IPS DF 6.9 (cell line): ENCODE data around the gene ASAP2.

Experiments used
- DNase-seq: peaks from one replicate; pipeline ENCODE4 v3.0.0-alpha.2; 2013; ENCODE audit warnings: low read depth, low spot score
- H3K27ac ChIP-seq: one replicate; pipeline ENCODE4 v1.5.1; 2013; ENCODE audit warnings: low read length, control low read depth
- H3K27me3 ChIP-seq: 2 replicates; pipeline ENCODE4 v1.6.1; 2013; ENCODE audit warnings: mild to moderate bottlenecking, low read length; ENCODE audit not compliant: control insufficient read depth, insufficient read depth
- H3K36me3 ChIP-seq: 2 replicates; pipeline ENCODE4 v1.6.1; 2013; ENCODE audit warnings: low read length; ENCODE audit not compliant: control insufficient read depth, insufficient read depth
- H3K4me1 ChIP-seq: 2 replicates; pipeline ENCODE4 v1.6.1; 2013; ENCODE audit warnings: low read length; ENCODE audit not compliant: control insufficient read depth, insufficient read depth
- H3K4me3 ChIP-seq: 2 replicates; pipeline ENCODE4 v1.5.1; 2013; ENCODE audit warnings: mild to moderate bottlenecking, low read length
- H3K9me3 ChIP-seq: 2 replicates; pipeline ENCODE4 v1.6.1; 2013; ENCODE audit warnings: low read length, inconsistent platforms; ENCODE audit not compliant: control insufficient read depth, insufficient read depth
- WGBS: extraction: QIAGEN DNeasy Blood & Tissue Kit; methylation state at CpG from one replicate; pipeline ENCODE4 v1.1.7; 2013; ENCODE audit warnings: mixed read lengths, missing lambda C conversion rate; ENCODE audit not compliant: insufficient read length, insufficient coverage; 5-methylcytosine and 5-hydroxymethylcytosine counted together

Gene ASAP2

GRCh38 chr2:9167718-9168657 lies 38.6 kb upstream of the ASAP2 start:
- H3K4me1 ChIP-seq, result no peaks in the 10 kb centered on the region
- no peaks in the 10 kb centered on the region for H3K27me3 ChIP-seq
- no peaks in the 10 kb centered on the region for H3K9me3 ChIP-seq
- no CpG with 5 or more reads among the region's 13 CpGs for WGBS
- no peaks in the 10 kb centered on the region for H3K36me3 ChIP-seq
- DNase-seq, result no peak
- H3K4me3 ChIP-seq, result no peak overlapping the region
- H3K27ac ChIP-seq, result no peak overlapping the region

- H3K4me1 ChIP-seq, result no peaks in the 10 kb centered on the region
Measured at GRCh38 chr2:9168821-9169221, 37.8 kb upstream of the ASAP2 start.

GRCh38 chr2:9169349-9170107 lies 37.1 kb upstream of the ASAP2 start:
- no peak overlapping the region for H3K4me3 ChIP-seq
- DNase-seq, result no peak
- no peaks in the 10 kb centered on the region for H3K27me3 ChIP-seq
- H3K27ac ChIP-seq, result no peak overlapping the region
- WGBS, result no CpG with 5 or more reads among the region's 9 CpGs
- H3K9me3 ChIP-seq, result no peaks in the 10 kb centered on the region
- no peaks in the 10 kb centered on the region for H3K36me3 ChIP-seq
- no peaks in the 10 kb centered on the region for H3K4me1 ChIP-seq

More at GRCh38 chr2:9168821-9169221, 37.8 kb upstream of the ASAP2 start:
- Histone ChIP-seq H3K27ac (no peak overlapping the region), H3K4me3 (no peak overlapping the region), H3K36me3 (no peaks in the 10 kb centered on the region), H3K27me3 (no peaks in the 10 kb centered on the region), H3K9me3 (no peaks in the 10 kb centered on the region)
- no CpG with 5 or more reads among the region's 4 CpGs for WGBS
- DNase-seq, result no peak

- H3K27ac ChIP-seq, result no peak overlapping the region
- no peaks in the 10 kb centered on the region for H3K36me3 ChIP-seq
- H3K9me3 ChIP-seq, result no peaks in the 10 kb centered on the region
- DNase-seq, result no peak
- H3K4me1 ChIP-seq, result no peaks in the 10 kb centered on the region
- H3K27me3 ChIP-seq, result no peaks in the 10 kb centered on the region
- H3K4me3 ChIP-seq, result no peak overlapping the region
- no CpG with 5 or more reads among the region's 8 CpGs for WGBS
Measured at GRCh38 chr2:9170458-9171130, 36.0 kb upstream of the ASAP2 start.

GRCh38 chr2:9174771-9175437 lies 31.7 kb upstream of the ASAP2 start:
- Histone ChIP-seq H3K9me3 (no peaks in the 10 kb centered on the region), H3K4me3 (no peak overlapping the region), H3K36me3 (no peaks in the 10 kb centered on the region), H3K27me3 (no peaks in the 10 kb centered on the region), H3K27ac (no peak overlapping the region), H3K4me1 (no peaks in the 10 kb centered on the region)
- no CpG with 5 or more reads among the region's 10 CpGs for WGBS
- DNase-seq, result no peak

GRCh38 chr2:9178110-9178903 lies 28.3 kb upstream of the ASAP2 start:
- DNase-seq, result no peak
- Histone ChIP-seq H3K4me3 (no peak overlapping the region), H3K4me1 (no peaks in the 10 kb centered on the region), H3K9me3 (no peaks in the 10 kb centered on the region), H3K27me3 (no peaks in the 10 kb centered on the region), H3K36me3 (no peaks in the 10 kb centered on the region), H3K27ac (no peak overlapping the region)
- no CpG with 5 or more reads among the region's 2 CpGs for WGBS

GRCh38 chr2:9178904-9179571 lies 27.6 kb upstream of the ASAP2 start:
- Histone ChIP-seq H3K27me3 (no peaks in the 10 kb centered on the region), H3K9me3 (no peaks in the 10 kb centered on the region), H3K27ac (no peak overlapping the region), H3K4me3 (no peak overlapping the region), H3K36me3 (no peaks in the 10 kb centered on the region), H3K4me1 (no peaks in the 10 kb centered on the region)
- no peak for DNase-seq
- WGBS, result no CpG with 5 or more reads among the region's 13 CpGs

GRCh38 chr2:9179572-9180201 lies 26.9 kb upstream of the ASAP2 start:
- H3K27ac ChIP-seq, result no peak overlapping the region

GRCh38 chr2:9184361-9184760 lies 22.3 kb upstream of the ASAP2 start:
- WGBS, result no CpG with 5 or more reads among the region's 9 CpGs
- Histone ChIP-seq H3K36me3 (no peaks in the 10 kb centered on the region), H3K9me3 (no peaks in the 10 kb centered on the region), H3K4me1 (no peaks in the 10 kb centered on the region), H3K27me3 (no peaks in the 10 kb centered on the region), H3K4me3 (no peak overlapping the region), H3K27ac (no peak overlapping the region)
- no peak for DNase-seq

More at GRCh38 chr2:9179572-9180201, 26.9 kb upstream of the ASAP2 start:
- H3K27me3 ChIP-seq, result no peaks in the 10 kb centered on the region
- H3K9me3 ChIP-seq, result no peaks in the 10 kb centered on the region
- no CpG with 5 or more reads among the region's 9 CpGs for WGBS
- no peaks in the 10 kb centered on the region for H3K4me1 ChIP-seq
- H3K4me3 ChIP-seq, result no peak overlapping the region
- no peak for DNase-seq
- H3K36me3 ChIP-seq, result no peaks in the 10 kb centered on the region
